K562 (cell line): ENCODE measurements around the gene KCNK4. TPM values are rescaled to one million over a fixed set of nuclear protein-coding genes. Genes with fewer than 3 reads are reported as not detected.

Source experiments
- ATAC-seq: fragments of 200-7000 bp; cut with Tn5 transposase; 3 replicates; pipeline ENCODE4 v1.9.1; 2020; ENCODE audit warnings: moderate library complexity
- BruUV-seq: library from RNA; stranded (reverse); fragments of 400-500 nt; replicated peaks from 2 replicates; lab custom pipeline; 2021; lab: Mats Ljungman, UMichigan
- CTCF ChIA-PET: fragments of 300-600 bp; formaldehyde crosslinking; extraction: SDS; loops from one replicate; lab custom pipeline; 2021; ENCODE audit warnings: low intra/inter-chr PET ratio; lab: Yijun Ruan, JAX
- POLR2A ChIA-PET: fragments of 300-600, 350-650 bp; sonication (Branson Sonifier 250); formaldehyde crosslinking; extraction: SDS; loops from one replicate; lab custom pipeline; 2021; ENCODE audit warnings: antibody characterized with exemption, inconsistent platforms; lab: Yijun Ruan, JAX
- DNase-seq, 4 experiments: peaks; one replicate each; pipeline versions ENCODE4 v3.0.0 to v3.0.0-alpha.2; 2011 to 2018; ENCODE audit warnings: low spot score in 3 of 4, mixed read lengths in 3 of 4; ENCODE audit errors: extremely low read depth in 1 of 4
- FAIRE-seq: peaks from 2 replicates; lab custom pipeline; 2011; peaks lifted over from hg19 to GRCh38; lab: Jason Lieb, UNC
- H2AFZ ChIP-seq: 2 replicates; pipeline ENCODE4 v1.6.0; 2011; ENCODE audit warnings: low read depth, low read length, control low read depth, inconsistent platforms
- H3K27ac ChIP-seq: fragments of 200-600 bp; 3 replicates; pipeline ENCODE4 v1.8.0; 2011; ENCODE audit warnings: low read depth, mild to moderate bottlenecking, control low read depth, inconsistent platforms, low read length, moderate library complexity, mixed read lengths; ENCODE audit errors: extremely low read depth
- H3K27me3 ChIP-seq, 2 experiments: fragments of 300-600 bp in 1 of 2; 2 replicates in 1 of 2; 3 replicates in 1 of 2; pipeline versions ENCODE4 v1.6.0 to v1.8.0; 2011; ENCODE audit warnings: inconsistent platforms in 2 of 2, low read length in 2 of 2, mild to moderate bottlenecking in 1 of 2, mixed read lengths in 1 of 2, moderate library complexity in 1 of 2; ENCODE audit not compliant: control insufficient read depth in 2 of 2, insufficient read depth in 2 of 2
- H3K36me3 ChIP-seq: fragments of 300-600 bp; 3 replicates; pipeline ENCODE4 v1.8.0; 2011; ENCODE audit warnings: mild to moderate bottlenecking, low read length, inconsistent platforms; ENCODE audit not compliant: control insufficient read depth, insufficient read depth
- H3K4me1 ChIP-seq, 2 experiments: fragments of 200-600 bp in 1 of 2; replicated peaks in 1 of 2; 2 replicates in 1 of 2; 3 replicates in 1 of 2; pipeline versions ENCODE4 v1.5.1 to v1.8.0; 2011; ENCODE audit warnings: inconsistent platforms in 2 of 2, low read length in 2 of 2, mild to moderate bottlenecking in 1 of 2, mixed read lengths in 1 of 2, moderate library complexity in 1 of 2; ENCODE audit not compliant: control insufficient read depth in 2 of 2, insufficient read depth in 2 of 2
- H3K4me2 ChIP-seq: 2 replicates; pipeline ENCODE4 v1.6.1; 2011; ENCODE audit warnings: low read length, control low read depth, inconsistent platforms, mixed read lengths; ENCODE audit not compliant: insufficient read depth
- H3K4me3 ChIP-seq: fragments of 200-600 bp; sonication (generic), shearing (Covaris generic); 2 replicates; pipeline ENCODE4 v1.5.1; 2016; ENCODE audit warnings: control low read depth, inconsistent platforms
- H3K79me2 ChIP-seq: fragments of 200-600 bp; 3 replicates; pipeline ENCODE4 v1.8.0; 2011; ENCODE audit warnings: low read length, inconsistent platforms; ENCODE audit not compliant: control insufficient read depth, insufficient read depth
- H3K9ac ChIP-seq, 2 experiments: 2 replicates each; pipeline versions ENCODE4 v1.6.0 to v1.6.1; 2011; ENCODE audit warnings: low read depth in 2 of 2, low read length in 2 of 2, control low read depth in 1 of 2, inconsistent platforms in 1 of 2, mild to moderate bottlenecking in 1 of 2, mixed read lengths in 1 of 2; ENCODE audit not compliant: insufficient read depth in 1 of 2
- H3K9me1 ChIP-seq: one replicate; pipeline ENCODE4 v1.6.0; 2011; ENCODE audit warnings: inconsistent platforms, mild to moderate bottlenecking, low read length, moderate library complexity; ENCODE audit not compliant: control insufficient read depth, insufficient read depth
- H3K9me3 ChIP-seq: replicated peaks from 2 replicates; pipeline ENCODE4 v1.5.1; 2011; ENCODE audit warnings: low read depth, low read length, inconsistent platforms; ENCODE audit not compliant: control insufficient read depth, insufficient read depth
- H4K20me1 ChIP-seq: replicated peaks from 2 replicates; pipeline ENCODE4 v1.6.1; 2011; ENCODE audit warnings: low read length, inconsistent platforms, mixed read lengths; ENCODE audit not compliant: control insufficient read depth, insufficient read depth
- E2F3 ChIP-seq: fragments of 250-450 bp; sonication (Bioruptor Pico); IDR thresholded peaks from 2 replicates; pipeline ENCODE4 v1.4.0; 2020; ENCODE audit warnings: mild to moderate bottlenecking
- GABPB2 ChIP-seq: fragments of 250-450 bp; sonication (Bioruptor Pico); conservative IDR thresholded peaks from 2 replicates; pipeline ENCODE4 v1.5.1; 2021; ENCODE audit warnings: mild to moderate bottlenecking
- NRF1 ChIP-seq, 2 experiments: fragments of 450-650 bp; IDR thresholded peaks in 1 of 2; conservative IDR thresholded peaks in 1 of 2; 2 replicates each; pipeline ENCODE4 v1.6.1; 2014; ENCODE audit warnings: mild to moderate bottlenecking in 2 of 2
- RFX1 ChIP-seq: fragments of 450-650 bp; IDR thresholded peaks from 2 replicates; pipeline ENCODE4 v1.6.1; 2016; ENCODE audit warnings: mild to moderate bottlenecking, moderate library complexity
- SAP30 ChIP-seq: fragments of 200-600 bp; sonication (generic); IDR thresholded peaks from 2 replicates; pipeline ENCODE4 v1.6.1; 2012; ENCODE audit warnings: borderline replicate concordance, low read depth, mild to moderate bottlenecking, moderate library complexity, low read length, control low read depth, inconsistent platforms; ENCODE audit not compliant: insufficient read depth, poor library complexity, severe bottlenecking
- TSHZ1 ChIP-seq: fragments of 250-450 bp; sonication (Bioruptor Pico); IDR thresholded peaks from 2 replicates; pipeline ENCODE4 v1.4.0; 2020; ENCODE audit warnings: mild to moderate bottlenecking, moderate library complexity
- WGBS: fragments of 100-300 bp; shearing (Covaris generic); methylation state at CpG from one replicate; pipeline ENCODE4 v1.1.6; 2016; ENCODE audit warnings: low coverage, mixed read lengths; ENCODE audit not compliant: insufficient coverage; ENCODE audit errors: missing lambda C conversion rate; 5-methylcytosine and 5-hydroxymethylcytosine counted together
- in situ Hi-C: fragments of 300-500 bp; cut with MboI; formaldehyde crosslinking; loops from 4 replicates; pipeline ENCODE4 v1.15.0; 2018; ENCODE audit warnings: inconsistent platforms, mixed read lengths
- intact Hi-C: fragments of 100-400 bp; cut with micrococcal nuclease; formaldehyde crosslinking; loops from 2 replicates; pipeline ENCODE4 v1.14.2; 2022
- polyA plus RNA-seq, 8 experiments: library from polyadenylated mRNA; depleted of rRNA in 4 of 8; stranded (reverse) in 5 of 8; unstranded in 3 of 8; fragments of >200 nt; fragmentation: Nextera tagmentation in 2 of 8; fragmentation: Illumina TruSeq in 1 of 8; extraction: Ambion mirVana in 2 of 8; extraction: Trizol in 1 of 8; gene quantifications; 2 replicates each; pipeline versions ENCODE4 v1.2.1 to v1.2.3, GENCODE V29; 2011 to 2014; ENCODE audit warnings: inconsistent platforms in 1 of 8, missing spikeins in 1 of 8
- total RNA-seq, 7 experiments: library from RNA; depleted of rRNA in 6 of 7; stranded (reverse); fragments of >200 nt in 6 of 7; fragmentation: Illumina TruSeq in 2 of 7; extraction: Trizol in 2 of 7; gene quantifications; 2 replicates each; pipeline versions ENCODE4 v1.2.1 to v1.2.3, GENCODE V29; 2011 to 2021; ENCODE audit warnings: low replicate concordance in 1 of 7

KCNK4 gene
- total and polyA plus RNA-seq, 9 of the 15 experiments (the other 6 are each of a cell fraction or from before 2014, with no cell fraction given) = not detected

GRCh38 chr11:64275031-64275800, 15.9 kb upstream of the KCNK4 start:
- no peaks in the 10 kb centered on the region for H3K27me3 ChIP-seq
- FAIRE-seq (no peak), DNase-seq (no peak), ATAC-seq (no peak)
- CTCF ChIA-PET = no interaction called here
- H3K4me2 ChIP-seq = no peak overlapping the region
- peaks cover 35% of the 10 kb centered on the region for H3K79me2 ChIP-seq
- POLR2A ChIA-PET = no interaction called here
- peaks cover 17 to 43% of the 10 kb centered on the region in 2 experiments for H3K4me1 ChIP-seq
- H4K20me1 ChIP-seq = no peaks in the 10 kb centered on the region
- no peak overlapping the region; the same call in 2 of the 3 replicates for H3K27ac ChIP-seq
- in situ Hi-C loops (no loop called here), intact Hi-C loops (no loop called here)
- TF ChIP-seq RFX1 (peak; percentile 53; the same call in 1 of the 2 replicates), TSHZ1 (no peak), SAP30 (no peak), E2F3 (CRISPR knock-in tag) (no peak), NRF1 (conservative IDR thresholded peaks at IDR 0.05 in 1 of 2, IDR thresholded peaks at IDR 0.05 in 1 of 2) (no peak), GABPB2 (CRISPR knock-in tag) (no peak)
- WGBS = 96% methylated on average over 14 of the region's 15 CpGs
- H3K4me3 ChIP-seq = no peak overlapping the region
- H2AFZ ChIP-seq = no peak overlapping the region
- peaks cover 31% of the 10 kb centered on the region; the same call in 2 of the 3 replicates for H3K36me3 ChIP-seq
- H3K9me3 ChIP-seq = no peaks in the 10 kb centered on the region
- BruUV-seq = no TSS peak
- H3K9ac ChIP-seq = peak overlapping the region in 1 of 2 experiments; percentile 81; a peak in 2 of 4 replicates
- H3K9me1 ChIP-seq = no peaks in the 10 kb centered on the region
